Keratinocyte (primary cell): ENCODE data around the gene ZFYVE1. TPM values are rescaled to one million over a fixed set of nuclear protein-coding genes. Genes with fewer than 3 reads are reported as not detected.

Experiments
- DNase-seq: peaks from one replicate; pipeline ENCODE4 v3.0.0-alpha.2; 2011; ENCODE audit warnings: low read depth, missing footprints, low spot score
- FAIRE-seq: peaks from 2 replicates; lab custom pipeline; 2011; peaks lifted over from hg19 to GRCh38; lab: Jason Lieb, UNC
- H2AFZ ChIP-seq: 2 replicates; pipeline ENCODE4 v1.6.0; 2012; ENCODE audit warnings: low read length, control low read depth, inconsistent platforms; ENCODE audit not compliant: control insufficient read depth
- H3K27ac ChIP-seq: 2 replicates; pipeline ENCODE4 v1.5.1; 2011; ENCODE audit warnings: low read length; ENCODE audit not compliant: control insufficient read depth, insufficient read depth
- H3K27me3 ChIP-seq: 3 replicates; pipeline ENCODE4 v1.6.0; 2011; ENCODE audit warnings: low read length; ENCODE audit not compliant: control insufficient read depth, insufficient read depth; ENCODE audit errors: extremely low read depth
- H3K36me3 ChIP-seq, 2 experiments: 2 replicates in 1 of 2; 3 replicates in 1 of 2; pipeline ENCODE4 v1.5.1; 2011; ENCODE audit warnings: low read length in 2 of 2, mild to moderate bottlenecking in 1 of 2; ENCODE audit not compliant: control insufficient read depth in 2 of 2, insufficient read depth in 2 of 2; ENCODE audit errors: extremely low read depth in 1 of 2
- H3K4me1 ChIP-seq: 3 replicates; pipeline ENCODE4 v1.5.1; 2011; ENCODE audit warnings: low read length; ENCODE audit not compliant: control insufficient read depth, insufficient read depth; ENCODE audit errors: extremely low read depth
- H3K4me2 ChIP-seq: 3 replicates; pipeline ENCODE4 v1.6.0; 2011; ENCODE audit warnings: low read depth, low read length; ENCODE audit not compliant: control insufficient read depth, insufficient read depth; ENCODE audit errors: extremely low read depth
- H3K4me3 ChIP-seq, 3 experiments: fragments of 200-600 bp in 1 of 3; sonication (generic) in 1 of 3; 2 replicates in 2 of 3; 3 replicates in 1 of 3; pipeline ENCODE4 v1.5.1; 2011 to 2016; ENCODE audit warnings: low read length in 3 of 3, mild to moderate bottlenecking in 3 of 3, control low read depth in 2 of 3, inconsistent platforms in 1 of 3, low read depth in 1 of 3, mixed read lengths in 1 of 3, mixed run types in 1 of 3, moderate library complexity in 1 of 3; ENCODE audit not compliant: control insufficient read depth in 2 of 3, insufficient read depth in 2 of 3; ENCODE audit errors: extremely low read depth in 1 of 3
- H3K79me2 ChIP-seq: 2 replicates; pipeline ENCODE4 v1.6.0; 2012; ENCODE audit warnings: low read length; ENCODE audit not compliant: control insufficient read depth, insufficient read depth
- H3K9ac ChIP-seq: 3 replicates; pipeline ENCODE4 v1.6.0; 2011; ENCODE audit warnings: low read length; ENCODE audit not compliant: control insufficient read depth, insufficient read depth; ENCODE audit errors: extremely low read depth
- H3K9me1 ChIP-seq: 3 replicates; pipeline ENCODE4 v1.6.0; 2011; ENCODE audit warnings: low read length; ENCODE audit not compliant: control insufficient read depth, insufficient read depth; ENCODE audit errors: extremely low read depth
- H3K9me3 ChIP-seq: 2 replicates; pipeline ENCODE4 v1.5.1; 2012; ENCODE audit warnings: low read depth, low read length; ENCODE audit not compliant: control insufficient read depth
- H4K20me1 ChIP-seq: 3 replicates; pipeline ENCODE4 v1.6.0; 2011; ENCODE audit warnings: low read length; ENCODE audit not compliant: control insufficient read depth, insufficient read depth; ENCODE audit errors: extremely low read depth
- CTCF ChIP-seq, 3 experiments: IDR thresholded peaks in 1 of 3; conservative IDR thresholded peaks in 1 of 3; optimal IDR thresholded peaks in 1 of 3; 2 replicates in 2 of 3; 3 replicates in 1 of 3; pipeline versions ENCODE3 to v1.5.1; 2011; ENCODE audit warnings: low read length in 3 of 3, mild to moderate bottlenecking in 3 of 3, moderate library complexity in 2 of 3, control low read depth in 1 of 3, inconsistent platforms in 1 of 3; ENCODE audit not compliant: insufficient read depth in 2 of 3; ENCODE audit errors: extremely low read depth in 1 of 3
- EZH2 ChIP-seq: IDR thresholded peaks from one replicate; pipeline ENCODE4 v1.6.1; 2012; ENCODE audit warnings: inconsistent platforms, mild to moderate bottlenecking, low read length, moderate library complexity
- dilution Hi-C: fragments of 300-500 bp; cut with MboI; formaldehyde crosslinking; loops from one replicate; pipeline ENCODE4 v1.7.0; 2020; ENCODE audit warnings: low sequenced_read_pairs; ENCODE audit not compliant: extremely low pct_ligation_motif_present
- polyA plus RNA-seq, 5 experiments: library from polyadenylated mRNA; depleted of rRNA in 3 of 5; stranded (reverse) in 3 of 5; stranded (forward) in 1 of 5; unstranded in 1 of 5; fragments of >200 nt; gene quantifications; 1 replicate in 1 of 5; 2 replicates in 3 of 5; 3 replicates in 1 of 5; pipeline versions ENCODE4 v1.2.1 to v1.2.3, GENCODE V29; 2011 to 2012; ENCODE audit warnings: missing spikeins in 2 of 5, low read depth in 1 of 5, low replicate concordance in 1 of 5

The ZFYVE1 gene
- polyA plus RNA-seq, 1 donor (not counting 4 experiments of a cell fraction or from before 2014, with no cell fraction given), result 10.8 TPM

GRCh38 chr14:73026243-73026844 is 562 bp downstream of the ZFYVE1 start:
- Histone ChIP-seq H2AFZ (no peak overlapping the region), H3K9me1 (no peaks in the 10 kb centered on the region), H3K4me3 (peak overlapping the region; percentile 59 to 70 (median 64)), H3K4me2 (peak overlapping the region; percentile 93), H4K20me1 (no peaks in the 10 kb centered on the region), H3K27ac (peak overlapping the region; percentile 73), H3K9ac (peak overlapping the region; percentile 74), H3K27me3 (no peaks in the 10 kb centered on the region), H3K79me2 (peaks cover 30% of the 10 kb centered on the region), H3K9me3 (no peaks in the 10 kb centered on the region), H3K36me3 (peaks cover 5 to 9% of the 10 kb centered on the region in 2 experiments), H3K4me1 (peaks cover 13% of the 10 kb centered on the region)
- no peak for TF ChIP-seq CTCF (optimal IDR thresholded peaks at IDR 0.05 in 1 of 3, IDR thresholded peaks at IDR 0.05 in 1 of 3, conservative IDR thresholded peaks at IDR 0.05 in 1 of 3; ENCODE audit: extremely low read depth in 1 of 3, insufficient read depth in 2 of 3, low read length in 3 of 3)
- no peak for TF ChIP-seq EZH2
- dilution Hi-C loops, result no loop called here
- no peak for FAIRE-seq
- no peak for DNase-seq

GRCh38 chr14:73025544-73025943 is 1.4 kb downstream of the ZFYVE1 start:
- H3K36me3 ChIP-seq, result peaks cover 6 to 9% of the 10 kb centered on the region in 2 experiments
- no peaks in the 10 kb centered on the region for H4K20me1 ChIP-seq
- dilution Hi-C loops, result no loop called here
- peak overlapping the region; percentile 74 for H3K9ac ChIP-seq
- H3K9me3 ChIP-seq, result no peaks in the 10 kb centered on the region
- H3K4me3 ChIP-seq, result peak overlapping the region; percentile 59 to 70 (median 64)
- TF ChIP-seq EZH2 (no peak), CTCF (optimal IDR thresholded peaks at IDR 0.05 in 1 of 3, IDR thresholded peaks at IDR 0.05 in 1 of 3, conservative IDR thresholded peaks at IDR 0.05 in 1 of 3; ENCODE audit: extremely low read depth in 1 of 3, insufficient read depth in 2 of 3, low read length in 3 of 3) (no peak)
- no peak overlapping the region for H3K27ac ChIP-seq
- H3K79me2 ChIP-seq, result peaks cover 32% of the 10 kb centered on the region
- H3K4me2 ChIP-seq, result peak overlapping the region; percentile 93
- H3K4me1 ChIP-seq, result peaks cover 13% of the 10 kb centered on the region
- no peak for DNase-seq
- no peaks in the 10 kb centered on the region for H3K27me3 ChIP-seq
- no peak for FAIRE-seq
- no peak overlapping the region for H2AFZ ChIP-seq
- no peaks in the 10 kb centered on the region for H3K9me1 ChIP-seq
